SK-N-MC (cell line): ENCODE results near the gene ERBIN.
"Not testable (repeated sequence)": the region's sequence is repeated elsewhere in the genome, so short reads cannot be mapped to it uniquely, and the experiment has no call there.

Experiments used
- DNase-seq: peaks from one replicate; pipeline ENCODE4 v3.0.0-alpha.2; 2011; ENCODE audit warnings: low read depth, low spot score
- H3K27ac ChIP-seq: fragments of 200-600 bp; sonication (generic); 2 replicates; pipeline ENCODE4 v1.5.1; 2016; ENCODE audit warnings: mixed run types
- H3K36me3 ChIP-seq: fragments of 200-600 bp; sonication (generic); 2 replicates; pipeline ENCODE4 v1.6.1; 2017; ENCODE audit warnings: antibody characterized with exemption, low read length, mixed read lengths; ENCODE audit not compliant: insufficient read depth
- H3K4me3 ChIP-seq: fragments of 200-600 bp; sonication (generic); 2 replicates; pipeline ENCODE4 v1.5.1; 2016
- H3K9ac ChIP-seq: fragments of 200-600 bp; sonication (generic); 2 replicates; pipeline ENCODE4 v1.8.0; 2017; ENCODE audit warnings: mixed run types, mixed read lengths; ENCODE audit not compliant: insufficient read length
- H3K9me3 ChIP-seq: fragments of 200-600 bp; sonication (generic); 2 replicates; pipeline ENCODE4 v1.6.1; 2017; ENCODE audit warnings: low read depth, mild to moderate bottlenecking, antibody characterized with exemption, low read length, moderate library complexity, mixed read lengths
- EZH2 ChIP-seq: fragments of 200-600 bp; sonication (generic); IDR thresholded peaks from one replicate; pipeline ENCODE4 v1.6.1; 2017; ENCODE audit warnings: antibody characterized with exemption
- FOXP2 ChIP-seq: optimal IDR thresholded peaks from 2 replicates; pipeline ENCODE3; 2011; ENCODE audit warnings: mild to moderate bottlenecking, moderate library complexity; ENCODE audit not compliant: insufficient read depth; ENCODE audit errors: extremely low read length, control extremely low read depth
- POLR2AphosphoS5 ChIP-seq: IDR thresholded peaks from 2 replicates; pipeline ENCODE4 v1.6.1; 2012; ENCODE audit warnings: mild to moderate bottlenecking, low read depth, low read length, borderline replicate concordance

The ERBIN gene

GRCh38 chr5:66015196-66015960, 89.0 kb downstream of the ERBIN start:
- Histone ChIP-seq H3K4me3 (no peak overlapping the region), H3K9me3 (no peaks in the 10 kb centered on the region), H3K27ac (no peak overlapping the region), H3K36me3 (peaks cover 8% of the 10 kb centered on the region; the same call in 1 of the 2 replicates), H3K9ac (no peak overlapping the region)
- TF ChIP-seq FOXP2 (no peak), EZH2 (no peak), POLR2AphosphoS5 (no peak)
- no peak for DNase-seq

GRCh38 chr5:66021585-66021984, 95.2 kb downstream of the ERBIN start:
- Histone ChIP-seq H3K4me3 (no peak overlapping the region), H3K9me3 (no peaks in the 10 kb centered on the region), H3K9ac (no peak overlapping the region), H3K27ac (no peak overlapping the region), H3K36me3 (peaks cover 37% of the 10 kb centered on the region)
- TF ChIP-seq FOXP2 (no peak), EZH2 (no peak), POLR2AphosphoS5 (no peak)
- no peak for DNase-seq

GRCh38 chr5:66039296-66039695, 112.9 kb downstream of the ERBIN start:
- H3K4me3 ChIP-seq: no peak overlapping the region
- no peak overlapping the region for H3K9ac ChIP-seq
- H3K36me3 ChIP-seq: peaks cover 40% of the 10 kb centered on the region

GRCh38 chr5:66039701-66040100, 113.3 kb downstream of the ERBIN start:
- H3K36me3 ChIP-seq: peaks cover 41% of the 10 kb centered on the region
- H3K4me3 ChIP-seq: no peak overlapping the region
- H3K9ac ChIP-seq: no peak overlapping the region
- H3K27ac ChIP-seq: no peak overlapping the region
- no peak for DNase-seq
- no peaks in the 10 kb centered on the region for H3K9me3 ChIP-seq
- TF ChIP-seq EZH2 (no peak), FOXP2 (no peak), POLR2AphosphoS5 (no peak)

More at GRCh38 chr5:66039296-66039695, 112.9 kb downstream of the ERBIN start:
- no peak overlapping the region for H3K27ac ChIP-seq
- DNase-seq: no peak
- TF ChIP-seq FOXP2 (no peak), EZH2 (no peak), POLR2AphosphoS5 (no peak)
- no peaks in the 10 kb centered on the region for H3K9me3 ChIP-seq

GRCh38 chr5:66041627-66042026, 115.3 kb downstream of the ERBIN start:
- peaks cover 42% of the 10 kb centered on the region for H3K36me3 ChIP-seq

GRCh38 chr5:66057239-66057638, 130.9 kb downstream of the ERBIN start:
- no peak overlapping the region for H3K27ac ChIP-seq
- DNase-seq: no peak
- no peak overlapping the region for H3K4me3 ChIP-seq
- H3K36me3 ChIP-seq: peaks cover 16% of the 10 kb centered on the region
- H3K9ac ChIP-seq: no peak overlapping the region
- H3K9me3 ChIP-seq: no peaks in the 10 kb centered on the region
- TF ChIP-seq FOXP2: no peak

More at GRCh38 chr5:66041627-66042026, 115.3 kb downstream of the ERBIN start:
- DNase-seq: no peak
- Histone ChIP-seq H3K27ac (no peak overlapping the region), H3K9me3 (no peaks in the 10 kb centered on the region), H3K9ac (no peak overlapping the region), H3K4me3 (no peak overlapping the region)
- TF ChIP-seq POLR2AphosphoS5 (no peak), FOXP2 (no peak), EZH2 (no peak)

GRCh38 chr5:66061320-66061719, 134.9 kb downstream of the ERBIN start:
- H3K9ac ChIP-seq, H3K27ac ChIP-seq, H3K4me3 ChIP-seq, H3K36me3 ChIP-seq, H3K9me3 ChIP-seq, DNase-seq: not testable (repeated sequence)

- not testable (repeated sequence) for DNase-seq, H3K9ac ChIP-seq, H3K4me3 ChIP-seq, H3K27ac ChIP-seq, H3K9me3 ChIP-seq, H3K36me3 ChIP-seq
Observed at GRCh38 chr5:66063061-66063460, 136.7 kb downstream of the ERBIN start.

- DNase-seq: no peak
- H3K36me3 ChIP-seq: 0 out of 2 replicates have a peak, but pooled peaks cover 3% of the 10 kb centered on the region
- peak overlapping the region; percentile 34; the same call in 1 of the 2 replicates for H3K27ac ChIP-seq
- no peaks in the 10 kb centered on the region for H3K9me3 ChIP-seq
- no peak overlapping the region for H3K4me3 ChIP-seq
- no peak overlapping the region for H3K9ac ChIP-seq
- no peak for TF ChIP-seq POLR2AphosphoS5
- TF ChIP-seq EZH2: no peak
- no peak for TF ChIP-seq FOXP2
Observed at GRCh38 chr5:66066826-66067225, 140.5 kb downstream of the ERBIN start.
